Measurements from ENCODE around the gene NDUFA8.

Gene NDUFA8

GRCh38 chr9:122183501-122183900 lies 23.9 kb upstream of the NDUFA8 start:
- DNase-seq, result no peak

GRCh38 chr9:122180633-122181032 lies 21.1 kb upstream of the NDUFA8 start:
- DNase-seq, result no peak

- DNase-seq, result no peak
Measured at GRCh38 chr9:122179690-122180074, 20.1 kb upstream of the NDUFA8 start.

GRCh38 chr9:122179054-122179689 lies 19.6 kb upstream of the NDUFA8 start:
- no peak for DNase-seq

- DNase-seq, result no peak
Measured at GRCh38 chr9:122176916-122177315, 17.3 kb upstream of the NDUFA8 start.

- no peak for DNase-seq
Measured at GRCh38 chr9:122173670-122174069, 14.1 kb upstream of the NDUFA8 start.

GRCh38 chr9:122172131-122172530 lies 12.6 kb upstream of the NDUFA8 start:
- no peak for DNase-seq

GRCh38 chr9:122168356-122168755 lies 8.8 kb upstream of the NDUFA8 start:
- DNase-seq, result no peak

GRCh38 chr9:122164286-122164685 lies 4.7 kb upstream of the NDUFA8 start:
- DNase-seq, result no peak

GRCh38 chr9:122162415-122162814 lies 2.8 kb upstream of the NDUFA8 start:
- DNase-seq, result no peak

GRCh38 chr9:122159925-122160246 lies 307 bp upstream of the NDUFA8 start:
- DNase-seq, result no peak

- no peak for DNase-seq
Measured at GRCh38 chr9:122158202-122158601, 1.4 kb downstream of the NDUFA8 start.

- no peak for DNase-seq
Measured at GRCh38 chr9:122155796-122156195, 3.8 kb downstream of the NDUFA8 start.

GRCh38 chr9:122151267-122151828 lies 8.2 kb downstream of the NDUFA8 start:
- DNase-seq, result no peak

- no peak for DNase-seq
Measured at GRCh38 chr9:122145592-122145863, 14.1 kb downstream of the NDUFA8 start.

GRCh38 chr9:122144836-122145591 lies 14.6 kb downstream of the NDUFA8 start:
- DNase-seq, result no peak

- DNase-seq, result no peak
Measured at GRCh38 chr9:122143876-122144405, 15.6 kb downstream of the NDUFA8 start.

GRCh38 chr9:122143296-122143695 lies 16.3 kb downstream of the NDUFA8 start:
- DNase-seq, result no peak

- DNase-seq, result no peak
Measured at GRCh38 chr9:122141671-122142070, 17.9 kb downstream of the NDUFA8 start.

- DNase-seq, result no peak
Measured at GRCh38 chr9:122140368-122141193, 19.0 kb downstream of the NDUFA8 start.

GRCh38 chr9:122138560-122139268 lies 20.9 kb downstream of the NDUFA8 start:
- no peak for DNase-seq

GRCh38 chr9:122135529-122135859 lies 24.1 kb downstream of the NDUFA8 start:
- DNase-seq, result no peak
